Islet precursor cell (in vitro differentiated cells): ENCODE data around the gene NPC1.
A peak's percentile ranks its signal among the peaks of the same experiment; 100 is the strongest.
"Not testable (repeated sequence)": the region's sequence is repeated elsewhere in the genome, so short reads cannot be mapped to it uniquely, and the experiment has no call there.

ENCODE experiments used
- DNase-seq: peaks from one replicate; pipeline ENCODE4 v3.0.0-alpha.2; 2018

The NPC1 gene

GRCh38 chr18:23586249-23587196 is at the start of gene NPC1:
Gene NPC1 (minus strand): TSS chr18:23586506. CDS start chr18:23586343, 163 bp downstream.
- peak; percentile 99 for DNase-seq

GRCh38 chr18:23636071-23636399 is 49.7 kb upstream of the NPC1 start:
- no peak for DNase-seq

GRCh38 chr18:23635283-23636070 is 49.2 kb upstream of the NPC1 start:
- DNase-seq = peak; percentile 63

GRCh38 chr18:23634692-23635091 is 48.4 kb upstream of the NPC1 start:
- DNase-seq = no peak

- no peak for DNase-seq
Measured at GRCh38 chr18:23632615-23633014, 46.3 kb upstream of the NPC1 start.

GRCh38 chr18:23631746-23632145 is 45.4 kb upstream of the NPC1 start:
- DNase-seq = no peak

GRCh38 chr18:23631312-23631711 is 45.0 kb upstream of the NPC1 start:
- DNase-seq = no peak

GRCh38 chr18:23629444-23629946 is 43.2 kb upstream of the NPC1 start:
- no peak for DNase-seq

- no peak for DNase-seq
Measured at GRCh38 chr18:23627970-23628369, 41.7 kb upstream of the NPC1 start.

- no peak for DNase-seq
Measured at GRCh38 chr18:23627321-23627720, 41.0 kb upstream of the NPC1 start.

- no peak for DNase-seq
Measured at GRCh38 chr18:23626451-23627279, 40.4 kb upstream of the NPC1 start.

GRCh38 chr18:23623040-23623439 is 36.7 kb upstream of the NPC1 start:
- peak; percentile 7 for DNase-seq

- DNase-seq = peak; percentile 68
Measured at GRCh38 chr18:23619388-23619881, 33.1 kb upstream of the NPC1 start.

GRCh38 chr18:23618862-23619387 is 32.6 kb upstream of the NPC1 start:
- peak; percentile 71 for DNase-seq

GRCh38 chr18:23617412-23618014 is 31.2 kb upstream of the NPC1 start:
- DNase-seq = no peak

- DNase-seq = no peak
Measured at GRCh38 chr18:23616258-23616657, 30.0 kb upstream of the NPC1 start.

GRCh38 chr18:23614891-23615290 is 28.6 kb upstream of the NPC1 start:
- no peak for DNase-seq

- DNase-seq = no peak
Measured at GRCh38 chr18:23614413-23614812, 28.1 kb upstream of the NPC1 start.

GRCh38 chr18:23613091-23613475 is 26.8 kb upstream of the NPC1 start:
- DNase-seq = not testable (repeated sequence)

- peak; percentile 75 for DNase-seq
Measured at GRCh38 chr18:23612434-23613090, 26.3 kb upstream of the NPC1 start.

- no peak for DNase-seq
Measured at GRCh38 chr18:23609390-23610023, 23.2 kb upstream of the NPC1 start.
